ENCODE data around the gene SEMA5A.

GRCh38 chr5:9428272-9428671, 117.6 kb downstream of the SEMA5A start:
- no peak for TF ChIP-seq CTCF (IDR thresholded peaks at IDR 0.05; ENCODE audit: low read length)
- no peak for TF ChIP-seq EZH2phosphoT487 (IDR thresholded peaks at IDR 0.05; ENCODE audit: low read length)

All from MM.1S (cell line).